GM12878 (cell line): ENCODE results near the gene FIBCD1. TPM values are rescaled to one million over a fixed set of nuclear protein-coding genes. Genes with fewer than 3 reads are reported as not detected.

Experiments used
- BRCA1 ChIP-seq: IDR thresholded peaks from 2 replicates; pipeline ENCODE4 v1.6.1; 2011; ENCODE audit warnings: low read depth, low read length, improper control_type of control experiment
- CBFB ChIP-seq: IDR thresholded peaks from 2 replicates; pipeline ENCODE4 v1.6.1; 2016; ENCODE audit warnings: antibody characterized with exemption, low read depth
- EED ChIP-seq: sonication (generic); IDR thresholded peaks from 2 replicates; pipeline ENCODE4 v1.6.1; 2016; ENCODE audit warnings: antibody characterized with exemption, low read depth
- HDGF ChIP-seq: fragments of 450-650 bp; IDR thresholded peaks from 2 replicates; pipeline ENCODE4 v1.6.1; 2016; ENCODE audit warnings: antibody characterized with exemption
- IKZF1 ChIP-seq: fragments of 450-650 bp; conservative IDR thresholded peaks from 2 replicates; pipeline ENCODE4 v1.6.1; 2017; ENCODE audit warnings: antibody characterized with exemption, mild to moderate bottlenecking
- NFXL1 ChIP-seq: fragments of 450-650 bp; IDR thresholded peaks from 2 replicates; pipeline ENCODE4 v1.6.1; 2017; ENCODE audit warnings: antibody characterized with exemption, mild to moderate bottlenecking, borderline replicate concordance
- PAX5 ChIP-seq: IDR thresholded peaks from 2 replicates; pipeline ENCODE4 v1.6.1; 2011; ENCODE audit warnings: low read depth, low read length, borderline replicate concordance
- POLR2AphosphoS2 ChIP-seq: IDR thresholded peaks from 2 replicates; pipeline ENCODE4 v1.6.1; 2011; ENCODE audit warnings: low read depth, mild to moderate bottlenecking, low read length, improper control_type of control experiment, moderate library complexity
- SMARCA5 ChIP-seq: fragments of 450-650 bp; IDR thresholded peaks from 2 replicates; pipeline ENCODE4 v1.6.1; 2017; ENCODE audit warnings: mild to moderate bottlenecking
- TCF12 ChIP-seq: IDR thresholded peaks from 2 replicates; pipeline ENCODE4 v1.6.1; 2011; ENCODE audit warnings: low read depth, mild to moderate bottlenecking, low read length
- ZBED1 ChIP-seq: IDR thresholded peaks from 2 replicates; pipeline ENCODE4 v1.6.1; 2016; ENCODE audit warnings: borderline replicate concordance
- ZZZ3 ChIP-seq: IDR thresholded peaks from 2 replicates; pipeline ENCODE4 v1.6.1; 2011; ENCODE audit warnings: low read depth; ENCODE audit not compliant: control insufficient read depth, insufficient read length
- polyA plus RNA-seq, 11 experiments: library from polyadenylated mRNA; depleted of rRNA in 4 of 11; unstranded in 6 of 11; stranded (reverse) in 5 of 11; fragments of >200 nt; fragmentation: Nextera tagmentation in 4 of 11; fragmentation: Illumina TruSeq in 1 of 11; extraction: Ambion mirVana in 4 of 11; extraction: Trizol in 1 of 11; gene quantifications; 1 replicate in 1 of 11; 2 replicates in 10 of 11; pipeline versions ENCODE4 v1.2.1 to v1.2.3, GENCODE V29; 2011 to 2016; ENCODE audit warnings: inconsistent platforms in 2 of 11, missing spikeins in 2 of 11, low read depth in 1 of 11
- total RNA-seq, 4 experiments: library from RNA; depleted of rRNA in 3 of 4; stranded (reverse); fragments of >200 nt in 3 of 4; fragmentation: Illumina TruSeq in 1 of 4; extraction: Trizol in 1 of 4; gene quantifications; 2 replicates each; pipeline versions ENCODE4 v1.2.1 to v1.2.3, GENCODE V29; 2013 to 2021
- TF ChIP-seq, protein P1 (sequence below): fragments of 450-650 bp; IDR thresholded peaks from 2 replicates; pipeline ENCODE4 v1.6.1; 2018; ENCODE audit warnings: borderline replicate concordance, mild to moderate bottlenecking; ENCODE audit not compliant: partially characterized antibody
- TF ChIP-seq, protein P2 (sequence below): fragments of 450-650 bp; IDR thresholded peaks from 2 replicates; pipeline ENCODE4 v1.6.1; 2014; ENCODE audit warnings: mild to moderate bottlenecking
- TF ChIP-seq, protein P3 (sequence below): fragments of 450-650 bp; IDR thresholded peaks from 2 replicates; pipeline ENCODE4 v1.6.1; 2016; ENCODE audit warnings: mild to moderate bottlenecking, moderate library complexity, borderline replicate concordance
- TF ChIP-seq, protein P4 (sequence below): fragments of 450-650 bp; IDR thresholded peaks from 2 replicates; pipeline ENCODE4 v1.6.1; 2017; ENCODE audit warnings: mild to moderate bottlenecking, low read depth, inconsistent platforms; ENCODE audit not compliant: poor library complexity, severe bottlenecking

The FIBCD1 gene
- total and polyA plus RNA-seq, 10 of the 15 experiments (the other 5 are each of a cell fraction or from before 2014, with no cell fraction given): 0.04 to 0.95 (median 0.25) TPM; not detected in 6

DNA sequence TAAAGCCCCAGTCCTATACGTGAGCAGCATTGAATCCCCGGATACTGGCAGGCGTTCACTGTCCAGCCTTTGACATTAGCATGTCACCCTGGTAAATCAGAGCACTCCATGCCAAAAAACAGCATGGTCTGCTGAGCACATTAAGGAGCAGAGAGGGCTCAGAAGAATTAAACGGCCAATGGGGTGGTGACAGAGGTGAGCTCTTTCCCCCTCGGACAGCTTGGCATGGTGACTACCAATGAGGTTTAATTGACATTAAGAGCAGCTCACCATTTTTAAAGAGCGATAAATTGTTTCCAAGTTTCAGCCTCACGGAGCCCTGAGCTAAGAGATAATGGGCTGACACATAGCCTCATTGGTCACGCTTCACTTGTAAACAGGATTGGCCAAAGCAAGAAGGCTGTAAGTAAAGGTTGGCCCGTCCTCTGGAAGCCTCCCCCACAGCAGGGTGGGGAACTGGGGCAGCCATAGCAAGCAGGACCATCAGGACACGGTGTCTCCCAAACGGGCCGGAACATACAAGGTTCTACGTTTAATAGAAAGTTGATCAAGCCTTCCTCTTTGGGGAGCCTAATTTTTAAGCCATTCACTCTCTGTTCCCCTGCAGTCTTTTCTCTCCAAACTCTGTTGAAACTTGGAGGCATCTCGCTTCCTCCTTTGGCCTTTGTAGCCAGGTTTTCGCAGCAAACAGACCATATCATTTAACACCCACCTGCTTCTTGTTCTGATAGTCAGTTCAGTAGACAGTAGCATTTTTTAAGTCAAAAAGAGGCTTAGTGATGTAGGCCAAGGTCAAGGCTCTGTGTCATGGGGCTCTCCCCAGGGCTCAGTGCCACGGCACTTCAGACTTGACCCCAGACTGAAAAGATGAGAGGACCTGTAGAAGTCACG is 68.3 kb downstream of the FIBCD1 start (continued):
- TF ChIP-seq ZZZ3: no peak
- no peak for TF ChIP-seq POLR2AphosphoS2
- no peak for TF ChIP-seq BRCA1
- peak; percentile 67 for TF ChIP-seq IKZF1
- TF ChIP-seq, protein P1, sequence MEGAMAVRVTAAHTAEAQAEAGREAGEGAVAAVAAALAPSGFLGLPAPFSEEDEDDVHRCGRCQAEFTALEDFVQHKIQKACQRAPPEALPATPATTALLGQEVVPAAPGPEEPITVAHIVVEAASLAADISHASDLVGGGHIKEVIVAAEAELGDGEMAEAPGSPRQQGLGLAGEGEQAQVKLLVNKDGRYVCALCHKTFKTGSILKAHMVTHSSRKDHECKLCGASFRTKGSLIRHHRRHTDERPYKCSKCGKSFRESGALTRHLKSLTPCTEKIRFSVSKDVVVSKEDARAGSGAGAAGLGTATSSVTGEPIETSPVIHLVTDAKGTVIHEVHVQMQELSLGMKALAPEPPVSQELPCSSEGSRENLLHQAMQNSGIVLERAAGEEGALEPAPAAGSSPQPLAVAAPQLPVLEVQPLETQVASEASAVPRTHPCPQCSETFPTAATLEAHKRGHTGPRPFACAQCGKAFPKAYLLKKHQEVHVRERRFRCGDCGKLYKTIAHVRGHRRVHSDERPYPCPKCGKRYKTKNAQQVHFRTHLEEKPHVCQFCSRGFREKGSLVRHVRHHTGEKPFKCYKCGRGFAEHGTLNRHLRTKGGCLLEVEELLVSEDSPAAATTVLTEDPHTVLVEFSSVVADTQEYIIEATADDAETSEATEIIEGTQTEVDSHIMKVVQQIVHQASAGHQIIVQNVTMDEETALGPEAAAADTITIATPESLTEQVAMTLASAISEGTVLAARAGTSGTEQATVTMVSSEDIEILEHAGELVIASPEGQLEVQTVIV: no peak
- TF ChIP-seq TCF12: no peak
- TF ChIP-seq PAX5: peak; percentile 88
- TF ChIP-seq, protein P2, sequence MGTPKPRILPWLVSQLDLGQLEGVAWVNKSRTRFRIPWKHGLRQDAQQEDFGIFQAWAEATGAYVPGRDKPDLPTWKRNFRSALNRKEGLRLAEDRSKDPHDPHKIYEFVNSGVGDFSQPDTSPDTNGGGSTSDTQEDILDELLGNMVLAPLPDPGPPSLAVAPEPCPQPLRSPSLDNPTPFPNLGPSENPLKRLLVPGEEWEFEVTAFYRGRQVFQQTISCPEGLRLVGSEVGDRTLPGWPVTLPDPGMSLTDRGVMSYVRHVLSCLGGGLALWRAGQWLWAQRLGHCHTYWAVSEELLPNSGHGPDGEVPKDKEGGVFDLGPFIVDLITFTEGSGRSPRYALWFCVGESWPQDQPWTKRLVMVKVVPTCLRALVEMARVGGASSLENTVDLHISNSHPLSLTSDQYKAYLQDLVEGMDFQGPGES: no peak
- TF ChIP-seq NFXL1: no peak
- TF ChIP-seq, protein P3, sequence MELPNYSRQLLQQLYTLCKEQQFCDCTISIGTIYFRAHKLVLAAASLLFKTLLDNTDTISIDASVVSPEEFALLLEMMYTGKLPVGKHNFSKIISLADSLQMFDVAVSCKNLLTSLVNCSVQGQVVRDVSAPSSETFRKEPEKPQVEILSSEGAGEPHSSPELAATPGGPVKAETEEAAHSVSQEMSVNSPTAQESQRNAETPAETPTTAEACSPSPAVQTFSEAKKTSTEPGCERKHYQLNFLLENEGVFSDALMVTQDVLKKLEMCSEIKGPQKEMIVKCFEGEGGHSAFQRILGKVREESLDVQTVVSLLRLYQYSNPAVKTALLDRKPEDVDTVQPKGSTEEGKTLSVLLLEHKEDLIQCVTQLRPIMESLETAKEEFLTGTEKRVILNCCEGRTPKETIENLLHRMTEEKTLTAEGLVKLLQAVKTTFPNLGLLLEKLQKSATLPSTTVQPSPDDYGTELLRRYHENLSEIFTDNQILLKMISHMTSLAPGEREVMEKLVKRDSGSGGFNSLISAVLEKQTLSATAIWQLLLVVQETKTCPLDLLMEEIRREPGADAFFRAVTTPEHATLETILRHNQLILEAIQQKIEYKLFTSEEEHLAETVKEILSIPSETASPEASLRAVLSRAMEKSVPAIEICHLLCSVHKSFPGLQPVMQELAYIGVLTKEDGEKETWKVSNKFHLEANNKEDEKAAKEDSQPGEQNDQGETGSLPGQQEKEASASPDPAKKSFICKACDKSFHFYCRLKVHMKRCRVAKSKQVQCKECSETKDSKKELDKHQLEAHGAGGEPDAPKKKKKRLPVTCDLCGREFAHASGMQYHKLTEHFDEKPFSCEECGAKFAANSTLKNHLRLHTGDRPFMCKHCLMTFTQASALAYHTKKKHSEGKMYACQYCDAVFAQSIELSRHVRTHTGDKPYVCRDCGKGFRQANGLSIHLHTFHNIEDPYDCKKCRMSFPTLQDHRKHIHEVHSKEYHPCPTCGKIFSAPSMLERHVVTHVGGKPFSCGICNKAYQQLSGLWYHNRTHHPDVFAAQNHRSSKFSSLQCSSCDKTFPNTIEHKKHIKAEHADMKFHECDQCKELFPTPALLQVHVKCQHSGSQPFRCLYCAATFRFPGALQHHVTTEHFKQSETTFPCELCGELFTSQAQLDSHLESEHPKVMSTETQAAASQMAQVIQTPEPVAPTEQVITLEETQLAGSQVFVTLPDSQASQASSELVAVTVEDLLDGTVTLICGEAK: no peak
- TF ChIP-seq, protein P4, sequence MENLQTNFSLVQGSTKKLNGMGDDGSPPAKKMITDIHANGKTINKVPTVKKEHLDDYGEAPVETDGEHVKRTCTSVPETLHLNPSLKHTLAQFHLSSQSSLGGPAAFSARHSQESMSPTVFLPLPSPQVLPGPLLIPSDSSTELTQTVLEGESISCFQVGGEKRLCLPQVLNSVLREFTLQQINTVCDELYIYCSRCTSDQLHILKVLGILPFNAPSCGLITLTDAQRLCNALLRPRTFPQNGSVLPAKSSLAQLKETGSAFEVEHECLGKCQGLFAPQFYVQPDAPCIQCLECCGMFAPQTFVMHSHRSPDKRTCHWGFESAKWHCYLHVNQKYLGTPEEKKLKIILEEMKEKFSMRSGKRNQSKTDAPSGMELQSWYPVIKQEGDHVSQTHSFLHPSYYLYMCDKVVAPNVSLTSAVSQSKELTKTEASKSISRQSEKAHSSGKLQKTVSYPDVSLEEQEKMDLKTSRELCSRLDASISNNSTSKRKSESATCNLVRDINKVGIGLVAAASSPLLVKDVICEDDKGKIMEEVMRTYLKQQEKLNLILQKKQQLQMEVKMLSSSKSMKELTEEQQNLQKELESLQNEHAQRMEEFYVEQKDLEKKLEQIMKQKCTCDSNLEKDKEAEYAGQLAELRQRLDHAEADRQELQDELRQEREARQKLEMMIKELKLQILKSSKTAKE: peak; percentile 80
- no peak for TF ChIP-seq ZBED1
- TF ChIP-seq CBFB: no peak
- TF ChIP-seq HDGF: no peak
- no peak for TF ChIP-seq SMARCA5
- peak; percentile 65; the same call in 1 of the 2 replicates for TF ChIP-seq EED
